SK-N-SH (cell line): Measurements from ENCODE around the gene ABR. TPM values are rescaled to one million over a fixed set of nuclear protein-coding genes. Genes with fewer than 3 reads are reported as not detected.

Experiments used
- CTCF ChIA-PET: fragments of 300-600, 350-600 bp; formaldehyde crosslinking; extraction: SDS; loops from one replicate; lab custom pipeline; 2021; lab: Yijun Ruan, JAX
- POLR2A ChIA-PET: fragments of 350-600 bp; sonication (Branson Sonifier 250); formaldehyde crosslinking; extraction: SDS; loops from one replicate; lab custom pipeline; 2020; ENCODE audit warnings: antibody characterized with exemption, inconsistent platforms; lab: Yijun Ruan, JAX
- DNase-seq: peaks from one replicate; pipeline ENCODE4 v3.0.0; 2012
- H2AFZ ChIP-seq: fragments of 200-600 bp; sonication (generic); 2 replicates; pipeline ENCODE4 v1.8.1; 2016; ENCODE audit warnings: antibody characterized with exemption, mild to moderate bottlenecking, low read depth
- H3F3A ChIP-seq: fragments of 200-600 bp; sonication (generic); replicated peaks from 2 replicates; pipeline ENCODE3; 2016; ENCODE audit warnings: antibody characterized with exemption, mild to moderate bottlenecking; ENCODE audit not compliant: insufficient read depth
- H3K27ac ChIP-seq, 2 experiments: fragments of 200-500 bp in 1 of 2; fragments of 200-600 bp in 1 of 2; sonication (Bioruptor generic) in 1 of 2; sonication (generic), shearing (Covaris generic) in 1 of 2; 2 replicates each; pipeline versions ENCODE4 v1.5.1 to v1.6.1; 2014 to 2016; ENCODE audit warnings: low read depth in 2 of 2, inconsistent platforms in 1 of 2, low read length in 1 of 2, mild to moderate bottlenecking in 1 of 2, mixed read lengths in 1 of 2
- H3K27me3 ChIP-seq: fragments of 200-600 bp; sonication (generic), shearing (Covaris generic); 2 replicates; pipeline ENCODE4 v1.6.1; 2016; ENCODE audit warnings: mixed run types; ENCODE audit not compliant: insufficient read depth
- H3K36me3 ChIP-seq, 2 experiments: fragments of 200-500 bp in 1 of 2; fragments of 200-600 bp in 1 of 2; sonication (Bioruptor generic) in 1 of 2; sonication (generic) in 1 of 2; replicated peaks in 1 of 2; 2 replicates each; pipeline versions ENCODE3 to v1.5.1; 2014 to 2016; ENCODE audit warnings: low read length in 1 of 2, mild to moderate bottlenecking in 1 of 2; ENCODE audit not compliant: insufficient read depth in 2 of 2, control insufficient read depth in 1 of 2
- H3K4me1 ChIP-seq, 2 experiments: fragments of 200-500 bp in 1 of 2; fragments of 200-600 bp in 1 of 2; sonication (Bioruptor generic) in 1 of 2; sonication (generic), shearing (Covaris generic) in 1 of 2; 2 replicates each; pipeline versions ENCODE4 v1.5.1 to v1.6.1; 2014 to 2016; ENCODE audit warnings: low read depth in 1 of 2, low read length in 1 of 2, mixed run types in 1 of 2; ENCODE audit not compliant: insufficient read depth in 2 of 2, control insufficient read depth in 1 of 2
- H3K4me2 ChIP-seq: fragments of 200-600 bp; sonication (generic), shearing (Covaris generic); 2 replicates; pipeline ENCODE4 v1.6.1; 2017; ENCODE audit warnings: mixed run types
- H3K4me3 ChIP-seq, 2 experiments: fragments of 200-500 bp in 1 of 2; fragments of 200-600 bp in 1 of 2; sonication (Bioruptor generic) in 1 of 2; sonication (generic), shearing (Covaris generic) in 1 of 2; 2 replicates each; pipeline versions ENCODE4 v1.5.1 to v1.8.1; 2014 to 2016; ENCODE audit warnings: low read depth in 2 of 2, inconsistent platforms in 1 of 2, low read length in 1 of 2, mild to moderate bottlenecking in 1 of 2, mixed read lengths in 1 of 2, moderate library complexity in 1 of 2
- H3K79me2 ChIP-seq: fragments of 200-600 bp; sonication (generic); 2 replicates; pipeline ENCODE4 v1.8.1; 2017; ENCODE audit warnings: mild to moderate bottlenecking; ENCODE audit not compliant: insufficient read depth
- H3K9ac ChIP-seq: fragments of 200-600 bp; sonication (generic); 2 replicates; pipeline ENCODE4 v1.6.1; 2017; ENCODE audit warnings: mixed run types
- H3K9me2 ChIP-seq: fragments of 200-600 bp; sonication (generic); 2 replicates; pipeline ENCODE4 v1.6.1; 2017; ENCODE audit warnings: mixed run types
- H3K9me3 ChIP-seq: fragments of 200-600 bp; sonication (generic); 2 replicates; pipeline ENCODE4 v1.6.1; 2017; ENCODE audit warnings: mixed run types, mild to moderate bottlenecking, moderate library complexity
- H4K20me1 ChIP-seq: fragments of 200-600 bp; sonication (generic); 2 replicates; pipeline ENCODE4 v1.6.1; 2017; ENCODE audit warnings: mild to moderate bottlenecking, mixed run types; ENCODE audit not compliant: insufficient read depth
- CTCF ChIP-seq: fragments of 200-600 bp; sonication (generic); IDR thresholded peaks from 2 replicates; pipeline ENCODE4 v1.6.1; 2017; ENCODE audit warnings: antibody characterized with exemption, mild to moderate bottlenecking, moderate library complexity
- ELF1 ChIP-seq: IDR thresholded peaks from 2 replicates; pipeline ENCODE4 v1.4.0; 2012
- EP300 ChIP-seq, 2 experiments: IDR thresholded peaks; 2 replicates each; pipeline versions ENCODE4 v1.4.0 to v1.6.1; 2012; ENCODE audit warnings: borderline replicate concordance in 1 of 2, low read depth in 1 of 2, low read length in 1 of 2
- FOSL2 ChIP-seq: IDR thresholded peaks from 2 replicates; pipeline ENCODE4 v1.4.0; 2012; ENCODE audit warnings: low read depth, mild to moderate bottlenecking, moderate library complexity, borderline replicate concordance
- FOXJ3 ChIP-seq: sonication (generic); formaldehyde crosslinking; IDR thresholded peaks from 2 replicates; pipeline ENCODE4 v1.5.1; 2020; ENCODE audit warnings: mild to moderate bottlenecking, missing genetic modification reagents
- NFIC ChIP-seq: IDR thresholded peaks from 2 replicates; pipeline ENCODE4 v1.4.0; 2012; ENCODE audit warnings: borderline replicate concordance
- NRF1 ChIP-seq: IDR thresholded peaks from 2 replicates; pipeline ENCODE4 v1.6.1; 2012; ENCODE audit warnings: low read depth, mild to moderate bottlenecking, low read length
- RXRA ChIP-seq: IDR thresholded peaks from 2 replicates; pipeline ENCODE4 v1.4.0; 2012; ENCODE audit warnings: low read depth, mild to moderate bottlenecking, borderline replicate concordance
- TCF12 ChIP-seq: IDR thresholded peaks from 2 replicates; pipeline ENCODE4 v1.4.0; 2012
- TEAD4 ChIP-seq: IDR thresholded peaks from 2 replicates; pipeline ENCODE4 v1.4.0; 2012; ENCODE audit warnings: mild to moderate bottlenecking, borderline replicate concordance; ENCODE audit not compliant: insufficient read depth
- USF2 ChIP-seq: fragments of 150-350 bp; IDR thresholded peaks from 2 replicates; pipeline ENCODE4 v1.6.1; 2017; ENCODE audit warnings: antibody characterized with exemption, low read length, low read depth, borderline replicate concordance
- YY1 ChIP-seq: IDR thresholded peaks from 2 replicates; pipeline ENCODE4 v1.4.0; 2012; ENCODE audit warnings: low read depth, mild to moderate bottlenecking
- whole genome bisulfite sequencing: methylation state at CpG from one replicate; pipeline ENCODE4 v1.1.6; 2017; ENCODE audit warnings: low lambda C conversion rate; 5-methylcytosine and 5-hydroxymethylcytosine counted together
- polyA plus RNA-seq, 3 experiments: library from polyadenylated mRNA; depleted of rRNA; stranded (reverse); fragments of >200 nt; gene quantifications; 2 replicates each; pipeline ENCODE4 v1.2.3, GENCODE V29; 2012
- TF ChIP-seq, protein P1 (sequence below): IDR thresholded peaks from 2 replicates; pipeline ENCODE4 v1.4.0; 2012; ENCODE audit warnings: low read depth, borderline replicate concordance

The ABR gene
- polyA plus RNA-seq, 1 of the 3 experiments (the other 2 are of a cell fraction) = 117 TPM

- Histone ChIP-seq H3K4me2 (no peak overlapping the region), H3K9me2 (no peaks in the 10 kb centered on the region), H3K4me3 (no peak overlapping the region), H3K27me3 (peaks cover 37% of the 10 kb centered on the region; the same call in 1 of the 2 replicates), H3F3A (no peaks in the 10 kb centered on the region), H3K9ac (no peak overlapping the region), H2AFZ (no peak overlapping the region), H3K27ac (no peak overlapping the region), H3K79me2 (no peaks in the 10 kb centered on the region), H4K20me1 (no peaks in the 10 kb centered on the region), H3K9me3 (no peaks in the 10 kb centered on the region), H3K4me1 (no peaks in the 10 kb centered on the region), H3K36me3 (no peaks in the 10 kb centered on the region)
- WGBS = 41% methylated on average over 7 of the region's 7 CpGs
- DNase-seq = no peak
- ChIA-PET CTCF (interaction anchor here (1.4 to 1.6 kb wide), 2 partner anchors 34 to 99 kb away, joined by 3 to 4 read pairs; no protein-coding TSS in a partner anchor), POLR2A (no interaction called here)
- TF ChIP-seq TCF12 (no peak), NRF1 (no peak), ELF1 (no peak), EP300 (IDR thresholded peaks at IDR 0.05; ENCODE audit: borderline replicate concordance in 1 of 2, low read depth in 1 of 2, low read length in 1 of 2) (no peak), CTCF (no peak), NFIC (no peak), USF2 (no peak), FOSL2 (no peak), TEAD4 (no peak), RXRA (no peak)
- TF ChIP-seq, protein P1, sequence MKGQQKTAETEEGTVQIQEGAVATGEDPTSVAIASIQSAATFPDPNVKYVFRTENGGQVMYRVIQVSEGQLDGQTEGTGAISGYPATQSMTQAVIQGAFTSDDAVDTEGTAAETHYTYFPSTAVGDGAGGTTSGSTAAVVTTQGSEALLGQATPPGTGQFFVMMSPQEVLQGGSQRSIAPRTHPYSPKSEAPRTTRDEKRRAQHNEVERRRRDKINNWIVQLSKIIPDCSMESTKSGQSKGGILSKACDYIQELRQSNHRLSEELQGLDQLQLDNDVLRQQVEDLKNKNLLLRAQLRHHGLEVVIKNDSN = no peak
These were observed 41.4 kb upstream of the ABR start for GRCh38 chr17:1221209-1221608.

- ChIA-PET POLR2A (no interaction called here), CTCF (interaction anchor here (1.4 kb wide), 1 partner anchor 33 kb away, joined by 4 read pairs; no protein-coding TSS in a partner anchor)
- Histone ChIP-seq H3K4me1 (no peaks in the 10 kb centered on the region), H3K9me2 (no peaks in the 10 kb centered on the region), H3K4me3 (no peak overlapping the region), H3K9ac (no peak overlapping the region), H3K4me2 (no peak overlapping the region), H3K79me2 (no peaks in the 10 kb centered on the region), H3K9me3 (no peaks in the 10 kb centered on the region), H3F3A (no peaks in the 10 kb centered on the region), H3K36me3 (no peaks in the 10 kb centered on the region), H3K27me3 (peaks cover 32% of the 10 kb centered on the region; the same call in 1 of the 2 replicates), H3K27ac (no peak overlapping the region), H4K20me1 (no peaks in the 10 kb centered on the region), H2AFZ (no peak overlapping the region)
- DNase-seq = no peak
- no peak for TF ChIP-seq YY1
- no peak for TF ChIP-seq ELF1
- TF ChIP-seq FOSL2 = no peak
- no peak for TF ChIP-seq FOXJ3
- 44% methylated on average over 14 of the region's 14 CpGs for WGBS
These were observed 40.6 kb upstream of the ABR start for GRCh38 chr17:1220346-1220745.
